GM19240 (cell line): ENCODE data around the gene CDC42EP2.
A peak's percentile ranks its signal among the peaks of the same experiment; 100 is the strongest.
"Not testable (repeated sequence)": the region's sequence is repeated elsewhere in the genome, so short reads cannot be mapped to it uniquely, and the experiment has no call there.

Source experiments
- DNase-seq: peaks from one replicate; pipeline ENCODE4 v3.0.0; 2011; ENCODE audit warnings: low spot score; ENCODE audit not compliant: insufficient read length

CDC42EP2 gene

DNA sequence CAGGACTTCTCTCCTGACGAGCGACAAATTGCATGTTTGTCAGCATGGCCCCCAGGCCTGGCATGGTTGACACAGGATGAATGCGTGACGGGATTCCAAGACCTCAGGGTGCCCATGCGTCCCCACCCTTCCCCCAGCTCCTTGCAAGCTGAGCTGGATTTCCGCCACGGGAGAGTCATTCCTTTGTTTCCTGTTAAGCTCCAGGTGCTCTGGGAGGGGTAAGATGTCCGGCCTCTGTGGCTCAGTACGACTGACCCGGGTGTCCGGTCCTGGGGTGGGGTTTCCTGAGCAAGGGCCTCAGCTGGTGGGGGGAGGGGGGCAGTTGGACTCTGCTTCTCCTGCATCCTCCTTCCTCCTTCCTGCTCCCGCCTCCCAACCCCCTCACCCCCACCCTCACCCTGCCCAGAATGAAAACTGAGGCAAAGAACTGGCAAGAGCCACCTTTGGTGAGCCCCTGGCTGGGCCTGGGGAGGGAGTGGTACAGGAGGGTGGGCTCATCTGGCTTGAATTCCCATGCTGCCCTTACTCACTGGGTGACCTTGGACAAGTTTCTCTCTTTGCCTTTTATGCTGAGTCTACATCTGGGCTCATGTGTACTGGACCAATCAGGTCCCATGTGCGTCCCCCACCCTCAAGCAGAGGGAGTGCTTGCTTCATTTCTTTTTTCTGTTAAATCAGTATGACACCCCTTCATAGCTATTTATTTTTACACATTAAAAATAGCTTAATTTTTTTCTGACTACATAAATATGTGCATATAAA, 2.5 kb downstream of the CDC42EP2 start:
- no peak for DNase-seq

DNA sequence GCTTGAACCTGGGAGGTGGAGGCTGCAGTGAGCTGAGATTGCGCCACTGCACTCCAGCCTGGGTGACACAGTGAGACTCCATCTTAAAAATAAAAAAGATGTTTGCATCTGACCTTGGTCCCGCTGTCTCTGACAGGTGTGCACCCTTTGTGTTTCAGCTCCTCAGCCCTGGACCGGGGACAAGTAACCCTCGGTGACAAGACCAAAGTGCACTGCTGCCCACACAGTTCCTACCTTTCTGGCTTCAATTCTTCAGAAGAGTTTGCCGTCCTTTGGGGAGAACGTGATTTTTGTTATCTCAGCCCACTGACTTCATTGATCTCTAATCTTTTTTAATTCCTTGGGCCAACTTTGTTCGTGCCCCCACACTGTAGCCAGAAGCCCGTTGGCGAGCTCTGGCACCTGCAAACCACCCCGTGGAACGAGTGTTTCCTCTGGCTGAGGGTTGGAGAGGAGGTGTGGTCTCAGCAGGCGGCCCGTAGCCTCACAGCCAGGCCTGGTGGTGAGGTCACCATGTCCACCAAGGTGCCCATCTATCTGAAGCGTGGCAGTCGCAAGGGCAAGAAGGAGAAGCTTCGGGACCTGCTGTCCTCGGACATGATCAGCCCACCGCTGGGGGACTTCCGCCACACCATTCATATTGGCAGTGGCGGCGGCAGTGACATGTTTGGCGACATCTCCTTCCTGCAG, 5.9 kb downstream of the CDC42EP2 start:
- no peak for DNase-seq

DNA sequence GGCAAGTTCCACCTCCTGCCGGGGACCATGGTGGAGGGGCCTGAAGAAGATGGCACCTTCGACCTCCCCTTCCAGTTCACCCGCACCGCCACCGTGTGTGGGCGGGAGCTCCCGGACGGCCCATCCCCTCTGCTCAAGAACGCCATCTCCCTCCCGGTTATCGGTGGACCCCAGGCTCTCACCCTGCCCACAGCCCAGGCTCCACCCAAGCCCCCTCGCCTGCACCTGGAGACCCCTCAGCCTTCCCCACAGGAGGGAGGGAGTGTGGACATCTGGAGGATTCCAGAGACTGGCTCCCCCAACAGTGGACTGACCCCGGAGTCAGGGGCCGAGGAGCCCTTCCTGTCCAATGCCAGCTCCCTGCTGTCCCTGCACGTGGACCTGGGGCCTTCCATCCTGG, 6.4 kb downstream of the CDC42EP2 start:
- DNase-seq = no peak

DNA sequence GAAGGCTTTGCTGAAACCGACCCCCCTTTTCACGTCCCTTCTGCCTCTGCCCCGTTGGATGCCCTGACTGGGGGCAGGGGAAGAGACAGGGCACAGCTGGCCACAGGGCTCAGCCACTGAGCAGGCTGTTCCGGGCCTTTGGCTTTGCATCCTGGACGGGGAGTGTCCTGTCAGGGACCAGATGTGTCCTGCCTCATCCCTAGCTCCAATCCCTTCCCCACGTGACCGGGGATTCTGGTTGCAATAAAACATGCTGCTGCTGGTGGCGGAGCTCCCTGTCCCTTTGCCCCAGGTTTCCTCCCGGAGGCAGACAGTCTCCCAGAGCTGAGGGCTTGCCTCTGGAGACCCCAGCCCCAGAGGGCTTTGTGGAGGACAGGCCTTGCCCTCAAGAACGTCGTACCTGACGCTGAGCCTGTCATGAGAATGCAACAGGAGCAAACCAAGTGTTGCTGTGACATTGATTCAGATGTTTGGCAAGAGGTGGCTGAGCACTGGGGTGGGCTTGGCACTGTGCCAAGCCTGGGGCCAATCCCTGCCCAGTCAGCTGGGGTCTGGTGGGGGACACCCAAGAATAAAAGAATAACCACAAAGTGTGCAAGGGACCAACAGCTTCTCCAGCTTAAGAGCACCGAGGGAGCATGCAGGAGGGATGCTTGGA, 7.3 kb downstream of the CDC42EP2 start:
- no peak for DNase-seq

DNA sequence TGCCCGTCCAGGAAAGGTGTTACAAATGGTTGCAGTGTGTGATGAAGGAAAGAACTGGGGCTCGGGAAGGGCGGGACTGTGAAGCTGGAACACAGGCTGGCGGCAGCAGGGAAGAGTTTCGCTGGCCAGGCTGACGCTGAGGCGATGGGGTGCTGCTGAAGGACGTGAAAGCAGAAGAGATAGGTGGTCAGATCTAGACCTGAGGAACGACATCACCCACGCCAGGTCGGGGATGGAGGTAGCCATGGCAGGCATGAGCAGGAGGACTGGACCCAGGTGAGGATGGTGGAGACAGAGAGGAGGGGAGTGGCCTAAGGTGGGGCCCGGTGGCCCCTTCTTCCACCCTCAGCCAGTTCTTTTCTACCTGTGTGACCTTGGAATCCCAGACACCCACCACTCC, 9.1 kb downstream of the CDC42EP2 start:
- DNase-seq = no peak

DNA sequence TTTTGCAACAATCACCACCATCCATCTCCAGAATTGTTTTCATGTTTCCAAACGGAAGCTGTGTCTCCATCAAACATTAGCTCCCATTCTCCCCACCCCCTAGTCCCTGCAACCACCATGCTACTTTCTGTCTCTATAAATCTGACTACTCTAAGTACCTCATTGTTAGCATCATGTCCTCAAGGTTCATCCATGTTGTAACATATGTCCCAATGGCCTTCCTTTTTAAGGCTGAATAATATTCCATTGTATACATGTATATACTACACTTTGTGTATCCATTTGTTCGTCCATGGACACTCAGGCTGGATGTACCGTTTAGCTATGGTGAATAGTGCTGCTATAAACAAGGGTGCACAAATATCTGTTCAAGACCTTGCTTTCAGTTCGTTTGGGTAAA, 10.8 kb downstream of the CDC42EP2 start:
- DNase-seq = no peak

DNA sequence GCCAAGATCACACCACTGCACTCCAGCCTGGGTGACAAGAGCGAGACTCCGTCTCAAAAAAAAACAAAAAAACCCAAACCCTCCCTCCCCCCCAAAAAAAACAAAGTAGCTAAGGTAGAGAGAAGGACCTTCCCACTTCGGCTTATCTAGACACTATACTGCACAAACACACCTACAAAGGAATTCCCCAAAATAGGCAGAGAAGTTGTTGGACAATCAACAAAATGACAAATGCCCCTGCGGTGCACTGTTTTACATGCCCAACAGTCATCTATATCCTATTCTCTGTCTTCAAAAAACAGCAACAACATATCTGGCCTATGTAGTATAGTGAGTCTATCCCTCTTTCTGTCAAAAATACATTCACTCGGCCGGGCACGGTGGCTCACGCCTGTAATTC, 12.4 kb downstream of the CDC42EP2 start:
- DNase-seq = no peak

DNA sequence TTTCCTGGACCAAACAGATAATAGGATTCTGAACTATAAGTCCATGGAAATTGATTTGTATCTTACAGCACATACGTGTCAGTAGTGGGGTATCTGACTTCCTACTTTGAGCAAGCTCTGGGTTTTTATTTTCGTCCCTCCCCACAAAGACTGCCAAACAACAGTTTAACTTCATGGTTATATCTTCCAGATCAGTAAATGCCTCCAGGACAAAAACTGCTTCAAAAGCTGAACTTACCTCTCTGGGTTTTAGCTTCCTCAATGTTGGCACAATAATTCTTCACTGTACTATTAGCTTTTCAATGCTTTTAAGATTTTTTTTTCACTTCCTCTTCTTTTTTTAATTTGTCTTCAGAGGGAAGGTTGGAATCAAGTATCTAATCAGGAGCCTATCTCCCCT, 14.8 kb downstream of the CDC42EP2 start:
- no peak for DNase-seq

DNA sequence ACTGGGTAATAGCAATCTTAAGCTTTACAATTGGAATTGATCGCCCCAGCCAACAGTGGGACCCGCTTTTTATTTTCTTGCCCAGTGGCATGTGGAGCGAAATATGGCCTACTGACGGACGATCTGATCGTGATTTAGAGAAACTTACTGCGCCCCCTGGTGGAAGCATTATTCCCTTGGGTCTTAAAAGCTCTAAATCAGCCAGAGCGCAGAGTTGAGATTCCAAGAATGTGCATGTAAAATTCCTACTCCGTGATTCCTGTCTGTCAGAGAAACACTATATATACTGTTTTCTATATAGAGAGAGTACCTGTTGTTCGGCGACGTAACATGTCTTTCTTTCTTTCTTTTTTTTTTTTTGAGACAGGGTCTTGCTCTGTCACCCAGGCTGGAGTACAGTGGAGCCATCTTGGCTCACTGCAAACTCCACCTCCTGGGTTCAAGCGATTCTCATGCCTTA, 15.3 kb downstream of the CDC42EP2 start:
- peak; percentile 64 for DNase-seq

DNA sequence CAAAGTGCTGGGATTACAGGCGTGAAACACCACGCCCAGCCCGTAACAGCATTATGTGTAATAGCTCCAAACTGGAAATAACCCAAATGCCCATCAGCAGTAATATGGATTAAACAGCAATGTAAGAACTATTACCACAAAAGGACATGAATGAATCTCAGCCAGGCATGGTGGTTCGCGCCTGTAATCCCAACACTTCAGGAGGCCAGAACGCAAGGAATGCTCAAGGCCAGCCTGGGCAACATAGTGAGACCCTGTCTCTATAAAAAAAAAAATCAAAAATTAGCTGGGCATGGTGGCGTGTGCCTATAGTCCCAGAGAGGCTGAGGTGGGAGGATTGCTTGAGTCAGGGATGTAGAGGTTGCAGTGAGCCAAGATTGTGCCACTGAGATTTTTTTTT, 15.9 kb downstream of the CDC42EP2 start:
- no peak for DNase-seq

DNA sequence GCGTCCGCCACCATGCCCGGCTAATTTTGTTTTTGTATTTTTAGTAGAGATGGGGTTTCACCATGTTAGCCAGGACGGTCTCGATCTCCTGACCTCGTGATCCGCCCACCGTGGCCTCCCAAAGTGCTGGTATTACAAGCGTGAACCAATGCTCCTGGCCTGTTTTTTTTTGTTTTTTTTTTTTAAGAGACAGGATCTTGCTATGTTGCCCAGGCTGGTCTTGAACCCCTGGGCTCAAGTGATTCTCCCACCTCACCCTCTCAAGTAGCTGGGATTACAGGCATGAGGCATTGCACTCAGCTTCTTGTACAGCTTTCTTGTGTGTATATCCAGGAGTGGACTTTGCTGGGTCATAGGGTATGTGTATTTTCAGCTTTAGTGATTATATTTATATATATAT, 17.9 kb downstream of the CDC42EP2 start:
- not testable (repeated sequence) for DNase-seq

DNA sequence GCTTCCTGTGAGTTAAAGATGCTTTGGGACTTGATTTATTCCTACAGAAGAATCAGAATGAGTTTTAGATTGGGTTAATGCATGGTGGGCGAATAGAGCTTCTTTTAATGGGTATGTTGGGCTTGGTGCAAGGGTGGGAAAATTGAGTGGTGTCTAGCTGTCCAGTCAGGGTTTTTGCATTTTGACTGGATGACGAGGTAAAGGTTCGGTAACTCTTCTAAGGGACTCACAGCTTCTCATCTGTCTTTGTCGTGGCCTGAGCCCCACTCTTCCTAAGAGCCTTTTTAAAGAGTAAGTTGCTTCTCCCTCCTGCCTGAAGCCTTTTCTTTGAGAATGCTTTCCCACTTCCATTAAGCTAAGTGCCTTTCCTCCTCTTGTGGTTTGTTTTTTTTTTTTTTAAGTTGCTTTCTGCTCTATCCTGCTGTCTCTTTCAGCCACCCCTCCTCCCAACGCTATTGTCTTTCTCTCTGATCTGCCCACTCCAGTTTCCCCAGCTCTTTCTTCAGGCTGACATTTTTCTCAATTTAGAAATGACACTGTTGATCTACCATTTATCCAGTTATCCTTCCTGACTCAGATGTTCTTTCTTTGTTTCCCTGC, 20.1 kb downstream of the CDC42EP2 start:
- DNase-seq = no peak

DNA sequence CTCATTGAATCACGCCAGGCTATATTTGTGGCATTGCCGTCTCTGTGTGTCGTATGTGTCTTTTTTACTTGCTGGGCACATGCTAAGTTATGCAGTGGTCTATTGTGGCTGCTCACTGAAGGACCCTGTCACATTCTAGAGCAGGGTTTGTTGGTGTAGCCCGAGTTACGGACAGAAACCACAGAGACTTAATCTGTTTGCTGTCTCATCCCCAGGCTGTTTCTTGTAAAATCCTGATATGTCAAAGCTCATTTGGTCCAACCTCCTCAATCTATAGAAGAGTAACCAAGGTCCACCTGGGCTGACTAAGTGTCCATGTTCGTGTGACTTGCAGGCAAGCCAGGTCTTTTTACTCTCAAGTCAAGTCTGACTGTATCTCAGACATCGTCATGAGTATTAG, 24.0 kb downstream of the CDC42EP2 start:
- DNase-seq = no peak

DNA sequence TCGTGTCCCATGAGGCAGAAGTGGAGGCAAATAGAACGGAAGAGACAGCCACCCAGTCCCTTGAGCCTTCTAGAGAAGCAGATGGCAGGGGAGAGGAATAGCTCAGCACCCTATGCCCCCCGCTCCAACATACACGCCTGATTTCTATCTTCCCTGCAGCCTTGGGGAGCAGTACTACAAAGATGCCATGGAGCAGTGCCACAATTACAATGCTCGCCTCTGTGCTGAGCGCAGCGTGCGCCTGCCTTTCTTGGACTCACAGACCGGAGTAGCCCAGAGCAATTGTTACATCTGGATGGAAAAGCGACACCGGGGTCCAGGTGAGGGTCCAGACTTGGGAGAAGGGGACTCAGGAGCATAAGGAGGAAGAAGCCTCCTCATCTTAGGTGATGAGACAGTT, 25.6 kb downstream of the CDC42EP2 start:
- DNase-seq = no peak

DNA sequence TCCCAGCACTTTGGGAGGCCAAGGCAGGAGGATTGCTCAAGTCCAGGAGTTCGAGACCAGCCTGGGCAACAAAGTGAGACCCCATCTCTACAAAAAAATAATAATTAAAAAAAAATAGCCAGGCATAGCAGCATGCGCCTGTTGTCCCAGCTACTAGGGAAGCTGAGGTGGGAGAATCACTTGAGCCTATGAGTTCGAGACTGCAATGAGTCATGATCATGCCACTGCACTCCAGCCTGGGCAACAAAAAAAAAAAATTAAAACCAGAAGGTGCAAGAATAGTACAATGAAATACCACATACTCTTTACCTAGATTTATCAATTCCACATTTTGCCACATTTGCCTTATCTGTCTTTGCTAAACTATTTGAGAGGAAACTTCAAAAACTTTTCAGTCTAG, 27.2 kb downstream of the CDC42EP2 start:
- no peak for DNase-seq

DNA sequence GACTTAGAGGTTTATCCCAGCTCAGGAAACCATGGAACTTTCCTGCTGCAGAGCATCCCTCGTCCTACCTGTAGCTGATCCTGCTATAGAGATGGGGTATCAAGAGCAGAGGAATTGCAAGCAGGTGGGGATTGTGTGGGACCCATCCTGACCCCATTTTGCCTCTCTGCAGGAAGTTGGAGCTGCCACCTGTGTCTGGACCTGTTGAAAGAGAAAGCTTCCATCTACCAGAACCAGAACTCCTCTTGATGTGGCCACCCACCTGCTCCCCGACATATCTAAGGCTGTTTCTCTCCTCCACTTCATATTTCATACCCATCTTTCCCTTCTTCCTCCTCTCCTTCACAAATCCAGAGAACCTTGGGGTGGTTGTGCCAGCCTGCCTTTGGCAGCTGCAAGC, 36.8 kb downstream of the CDC42EP2 start:
- DNase-seq = no peak

DNA sequence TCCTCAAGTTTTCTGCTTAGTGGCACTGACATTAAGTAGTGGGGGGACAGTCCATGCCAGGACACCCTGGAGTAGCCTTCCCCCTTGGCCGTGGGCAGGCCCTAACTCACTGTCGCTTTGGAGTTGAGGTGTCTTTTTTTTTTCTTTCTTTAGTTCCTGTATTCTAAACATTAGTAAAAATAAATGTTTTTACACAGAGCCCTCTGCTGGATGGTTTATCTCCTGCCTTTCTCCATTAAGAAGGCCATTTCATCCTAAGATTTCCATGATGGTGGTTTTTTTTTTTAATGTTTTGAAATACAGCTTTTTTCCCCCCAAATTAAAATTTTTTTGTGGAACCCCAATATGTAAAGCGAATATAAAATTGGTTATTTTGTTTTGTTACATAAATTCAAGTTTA, 38.1 kb downstream of the CDC42EP2 start:
- no peak for DNase-seq

DNA sequence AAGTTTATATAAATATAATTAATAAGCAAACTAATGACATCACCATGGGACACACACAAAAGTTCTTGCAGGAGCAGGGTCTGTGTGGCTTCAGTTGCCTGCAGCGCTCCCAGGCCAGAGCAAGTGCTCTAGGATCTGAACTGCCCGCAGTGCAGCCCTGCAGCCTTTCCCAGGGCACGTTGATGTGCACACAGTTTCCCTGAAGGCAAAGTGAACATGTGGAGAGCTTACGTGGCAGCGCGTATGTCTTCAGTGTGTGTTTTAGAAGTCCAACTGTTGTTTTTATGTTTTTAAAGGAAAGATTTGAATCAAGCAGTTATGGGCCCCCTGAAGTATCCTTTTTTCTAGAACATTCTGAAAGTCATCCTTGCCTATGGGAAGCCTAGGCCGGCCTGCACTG, 38.7 kb downstream of the CDC42EP2 start:
- no peak for DNase-seq

DNA sequence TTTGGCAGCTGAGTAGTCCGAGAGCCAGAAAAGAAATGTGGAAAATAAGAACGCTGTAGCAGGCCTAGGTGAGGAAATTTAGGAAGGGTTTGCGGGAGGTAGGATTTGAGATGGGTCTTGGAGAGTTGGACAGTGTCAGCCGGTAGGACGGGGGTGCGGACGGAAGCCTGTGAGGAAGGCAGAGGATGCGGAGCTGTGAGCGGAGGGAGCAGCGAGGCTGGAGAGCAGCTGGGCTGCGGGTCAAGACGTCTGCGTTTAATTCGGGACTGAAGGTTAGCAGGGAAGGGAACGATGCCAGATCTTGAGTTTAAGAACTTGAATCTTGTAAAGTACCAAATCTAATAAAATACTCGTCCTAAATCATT, 39.2 kb downstream of the CDC42EP2 start:
- DNase-seq = no peak

DNA sequence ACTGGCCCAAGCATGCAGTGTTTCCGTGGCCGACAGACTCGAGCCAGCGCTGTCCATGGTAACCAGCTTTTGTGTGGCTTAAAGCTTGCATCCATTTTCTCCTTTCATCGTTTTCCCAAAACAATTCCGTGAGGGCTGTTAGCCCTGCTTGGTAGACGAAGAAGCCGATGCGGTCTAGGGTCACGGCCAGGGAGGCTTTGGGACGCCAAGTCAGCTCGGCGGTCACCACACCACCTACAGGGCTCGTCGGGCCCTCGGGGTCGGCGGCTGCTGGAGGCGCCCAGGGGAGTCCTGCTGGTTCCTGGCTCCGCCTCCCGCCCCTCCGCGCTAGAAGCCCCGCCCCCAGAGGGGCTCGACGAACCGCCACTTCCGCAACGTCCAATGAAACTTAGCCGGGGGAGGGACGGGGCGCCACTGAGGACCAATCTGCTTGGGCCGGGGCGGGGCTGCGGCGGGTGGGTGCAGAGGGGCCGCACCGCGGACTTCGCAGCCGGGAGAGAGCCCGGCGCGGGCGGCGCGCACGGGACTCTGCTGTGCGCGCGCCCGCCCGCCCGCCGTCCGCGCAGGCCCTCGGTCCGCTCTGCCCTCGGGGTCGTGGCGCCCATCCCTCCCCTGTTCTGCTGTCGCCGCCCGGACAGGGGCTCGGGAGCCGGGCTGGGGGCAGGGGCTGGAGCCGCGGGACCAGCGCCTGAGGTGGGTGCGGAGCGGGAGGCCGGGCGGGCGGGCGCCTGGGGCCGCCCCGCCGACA, 39.8 kb downstream of the CDC42EP2 start, which contains the start of gene TIGD3:
TSS of gene TIGD3 (plus strand) at position 487 of the 748 bp plus-strand sequence. CDS start 1,058 bp downstream, outside the sequence.
- peak; percentile 99 for DNase-seq

DNA sequence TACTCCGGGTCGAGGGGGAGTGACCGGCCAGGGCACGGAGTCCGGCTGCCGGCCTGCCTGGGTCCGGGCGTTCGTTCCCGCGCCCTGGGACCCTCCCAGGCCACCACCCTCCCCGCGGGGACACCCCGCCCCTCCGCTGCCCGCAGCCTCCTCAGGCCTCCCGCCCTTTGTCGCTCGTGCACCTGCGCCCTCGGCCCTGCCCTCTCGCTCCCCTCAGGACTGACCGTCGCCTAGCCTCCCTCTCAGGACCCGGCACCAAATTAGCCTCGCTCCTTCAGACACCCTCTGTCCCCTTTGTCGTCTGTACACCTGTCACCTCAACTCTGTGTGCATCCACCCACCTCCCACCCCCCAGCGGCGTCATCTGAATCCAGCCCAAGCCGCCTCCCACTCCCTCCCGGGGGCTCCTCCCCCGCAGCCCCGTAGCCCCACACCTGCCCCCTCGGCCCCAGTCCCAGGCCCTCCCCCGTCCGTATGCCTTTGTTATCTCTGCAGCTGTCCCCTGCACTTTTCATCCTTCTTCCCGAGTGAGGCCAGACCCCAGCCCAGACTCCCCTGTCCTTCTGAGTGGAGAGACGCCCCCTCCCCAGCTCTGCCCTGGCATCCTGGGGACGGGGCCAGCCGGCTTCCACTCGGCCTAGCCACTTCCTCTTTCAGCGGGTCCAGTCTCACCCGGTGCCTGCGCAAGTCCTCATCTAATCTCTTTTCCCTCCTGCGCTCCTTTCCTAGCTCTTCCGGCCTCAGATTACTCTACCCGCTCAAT, 40.5 kb downstream of the CDC42EP2 start:
- DNase-seq = no peak
